Astrocyte (in vitro differentiated cells and primary cell): Measurements from ENCODE around the gene SLCO4A1.

ENCODE experiments used
- EZH2 ChIP-seq: IDR thresholded peaks from 2 replicates; pipeline ENCODE4 v1.6.1; 2012; ENCODE audit warnings: mild to moderate bottlenecking, low read length, inconsistent platforms; ENCODE audit not compliant: insufficient read depth
- TF ChIP-seq, protein P1 (sequence below): IDR thresholded peaks from 2 replicates; pipeline ENCODE4 v1.5.1; 2011; ENCODE audit warnings: low read depth, mild to moderate bottlenecking, inconsistent platforms, low read length, moderate library complexity; ENCODE audit not compliant: insufficient read depth

DNA sequence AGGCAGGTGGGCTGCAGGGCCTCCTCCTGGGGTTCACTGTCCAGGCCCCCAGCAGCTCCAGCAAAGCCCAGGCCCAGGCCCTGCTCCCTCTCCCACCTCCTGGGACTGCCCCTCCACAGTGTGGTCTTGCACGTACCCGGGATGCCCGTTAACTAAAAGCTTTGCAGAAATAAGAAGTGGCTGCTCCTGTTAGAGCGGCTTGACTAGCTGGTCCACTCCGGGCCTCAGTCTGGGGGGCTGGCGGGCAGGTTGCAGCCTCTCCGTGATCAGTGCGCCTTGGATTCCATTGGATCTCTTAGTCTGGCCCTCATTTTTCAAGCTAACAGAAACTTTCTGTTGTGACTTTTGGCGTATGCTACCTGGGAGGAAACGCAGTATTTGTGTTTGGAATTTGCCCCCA, 26.9 kb downstream of the SLCO4A1 start:
- TF ChIP-seq, protein P1, sequence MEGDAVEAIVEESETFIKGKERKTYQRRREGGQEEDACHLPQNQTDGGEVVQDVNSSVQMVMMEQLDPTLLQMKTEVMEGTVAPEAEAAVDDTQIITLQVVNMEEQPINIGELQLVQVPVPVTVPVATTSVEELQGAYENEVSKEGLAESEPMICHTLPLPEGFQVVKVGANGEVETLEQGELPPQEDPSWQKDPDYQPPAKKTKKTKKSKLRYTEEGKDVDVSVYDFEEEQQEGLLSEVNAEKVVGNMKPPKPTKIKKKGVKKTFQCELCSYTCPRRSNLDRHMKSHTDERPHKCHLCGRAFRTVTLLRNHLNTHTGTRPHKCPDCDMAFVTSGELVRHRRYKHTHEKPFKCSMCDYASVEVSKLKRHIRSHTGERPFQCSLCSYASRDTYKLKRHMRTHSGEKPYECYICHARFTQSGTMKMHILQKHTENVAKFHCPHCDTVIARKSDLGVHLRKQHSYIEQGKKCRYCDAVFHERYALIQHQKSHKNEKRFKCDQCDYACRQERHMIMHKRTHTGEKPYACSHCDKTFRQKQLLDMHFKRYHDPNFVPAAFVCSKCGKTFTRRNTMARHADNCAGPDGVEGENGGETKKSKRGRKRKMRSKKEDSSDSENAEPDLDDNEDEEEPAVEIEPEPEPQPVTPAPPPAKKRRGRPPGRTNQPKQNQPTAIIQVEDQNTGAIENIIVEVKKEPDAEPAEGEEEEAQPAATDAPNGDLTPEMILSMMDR: no peak
- no peak for TF ChIP-seq EZH2
